Measurements from ENCODE around the gene STAC2.

STAC2 gene

GRCh38 chr17:39187152-39187830 lies 38.5 kb downstream of the STAC2 start:
- H3K4me3 ChIP-seq (ENCODE audit: low read depth, low read length), result no peak overlapping the region
- DNase-seq (ENCODE audit: low read depth), result no peak
- TF ChIP-seq, protein P1, sequence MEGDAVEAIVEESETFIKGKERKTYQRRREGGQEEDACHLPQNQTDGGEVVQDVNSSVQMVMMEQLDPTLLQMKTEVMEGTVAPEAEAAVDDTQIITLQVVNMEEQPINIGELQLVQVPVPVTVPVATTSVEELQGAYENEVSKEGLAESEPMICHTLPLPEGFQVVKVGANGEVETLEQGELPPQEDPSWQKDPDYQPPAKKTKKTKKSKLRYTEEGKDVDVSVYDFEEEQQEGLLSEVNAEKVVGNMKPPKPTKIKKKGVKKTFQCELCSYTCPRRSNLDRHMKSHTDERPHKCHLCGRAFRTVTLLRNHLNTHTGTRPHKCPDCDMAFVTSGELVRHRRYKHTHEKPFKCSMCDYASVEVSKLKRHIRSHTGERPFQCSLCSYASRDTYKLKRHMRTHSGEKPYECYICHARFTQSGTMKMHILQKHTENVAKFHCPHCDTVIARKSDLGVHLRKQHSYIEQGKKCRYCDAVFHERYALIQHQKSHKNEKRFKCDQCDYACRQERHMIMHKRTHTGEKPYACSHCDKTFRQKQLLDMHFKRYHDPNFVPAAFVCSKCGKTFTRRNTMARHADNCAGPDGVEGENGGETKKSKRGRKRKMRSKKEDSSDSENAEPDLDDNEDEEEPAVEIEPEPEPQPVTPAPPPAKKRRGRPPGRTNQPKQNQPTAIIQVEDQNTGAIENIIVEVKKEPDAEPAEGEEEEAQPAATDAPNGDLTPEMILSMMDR (IDR thresholded peaks at IDR 0.05; ENCODE audit: insufficient read depth, low read depth, low read length, missing control alignments), result no peak

DNA sequence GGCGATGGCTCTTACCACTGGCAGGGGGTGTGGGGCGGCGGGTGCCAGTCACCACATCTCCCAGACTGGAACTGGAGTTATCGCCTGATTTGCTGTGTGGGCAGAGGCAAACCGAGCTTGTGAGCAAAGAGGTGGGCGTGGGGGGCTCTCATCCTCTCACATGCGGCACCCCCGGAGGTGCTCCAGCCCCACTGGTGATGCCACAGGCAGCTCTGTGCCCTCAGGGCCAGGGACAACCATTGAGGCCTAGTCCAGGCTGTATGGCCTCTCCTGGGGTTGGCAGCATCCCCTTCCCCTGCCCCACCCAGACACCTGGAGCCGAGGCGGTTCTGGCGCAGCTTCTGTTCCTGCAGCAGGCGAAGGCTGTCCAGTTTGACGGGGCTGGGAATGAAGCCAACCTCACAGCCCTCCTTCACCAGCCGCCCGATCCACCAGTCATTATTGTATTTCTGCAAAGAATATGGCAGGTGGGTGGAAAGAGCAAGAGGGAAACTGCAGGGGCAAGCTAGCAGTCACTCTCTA lies 39.2 kb downstream of the STAC2 start:
- no peak for DNase-seq (ENCODE audit: low read depth)
- H3K4me3 ChIP-seq (ENCODE audit: low read depth, low read length), result no peak overlapping the region

GRCh38 chr17:39183720-39184119 lies 42.0 kb downstream of the STAC2 start:
- H3K4me3 ChIP-seq (ENCODE audit: low read depth, low read length), result no peak overlapping the region
- TF ChIP-seq, protein P1 (IDR thresholded peaks at IDR 0.05; ENCODE audit: insufficient read depth, low read depth, low read length, missing control alignments), result no peak
- DNase-seq (ENCODE audit: low read depth), result no peak

More for the DNA sequence above, 39.2 kb downstream of the STAC2 start:
- TF ChIP-seq, protein P1 (IDR thresholded peaks at IDR 0.05; ENCODE audit: insufficient read depth, low read depth, low read length, missing control alignments), result no peak

GRCh38 chr17:39183045-39183444 lies 42.7 kb downstream of the STAC2 start:
- no peak overlapping the region for H3K4me3 ChIP-seq (ENCODE audit: low read depth, low read length)
- TF ChIP-seq, protein P1 (IDR thresholded peaks at IDR 0.05; ENCODE audit: insufficient read depth, low read depth, low read length, missing control alignments), result no peak
- no peak for DNase-seq (ENCODE audit: low read depth)

DNA sequence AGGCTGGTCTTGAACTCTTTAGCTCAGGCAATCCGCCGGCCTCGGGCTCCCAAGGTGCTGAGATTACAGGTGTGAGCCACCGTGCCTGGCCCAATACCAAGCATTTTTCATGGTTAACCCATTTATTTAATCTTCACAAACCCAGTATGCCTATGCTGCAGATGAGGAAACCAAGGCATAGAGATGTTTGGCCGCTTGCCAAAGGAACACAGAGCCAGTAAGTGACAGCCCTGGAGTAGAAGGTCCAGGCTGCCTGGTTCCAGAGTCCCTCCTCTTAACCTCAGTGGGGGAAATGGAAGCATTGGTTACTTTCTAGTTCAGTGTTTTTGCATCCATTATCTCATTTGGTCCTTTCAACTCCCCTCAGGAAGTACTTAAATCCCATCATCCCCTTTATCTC lies 44.4 kb downstream of the STAC2 start:
- TF ChIP-seq, protein P1 (IDR thresholded peaks at IDR 0.05; ENCODE audit: insufficient read depth, low read depth, low read length, missing control alignments), result no peak
- H3K4me3 ChIP-seq (ENCODE audit: low read depth, low read length), result no peak overlapping the region
- no peak for DNase-seq (ENCODE audit: low read depth)

GRCh38 chr17:39178536-39178935 lies 47.2 kb downstream of the STAC2 start:
- no peak for DNase-seq (ENCODE audit: low read depth)

More at GRCh38 chr17:39178536-39178935, 47.2 kb downstream of the STAC2 start:
- TF ChIP-seq, protein P1 (IDR thresholded peaks at IDR 0.05; ENCODE audit: insufficient read depth, low read depth, low read length, missing control alignments), result no peak
- H3K4me3 ChIP-seq (ENCODE audit: low read depth, low read length), result no peak overlapping the region

All from GM12865 (cell line).